ENCODE measurements around the gene GOLIM4. TPM values are rescaled to one million over a fixed set of nuclear protein-coding genes. Genes with fewer than 3 reads are reported as not detected.

Gene GOLIM4
- total RNA-seq, 1 experiment from 2014 or later: 12.2 TPM

DNA sequence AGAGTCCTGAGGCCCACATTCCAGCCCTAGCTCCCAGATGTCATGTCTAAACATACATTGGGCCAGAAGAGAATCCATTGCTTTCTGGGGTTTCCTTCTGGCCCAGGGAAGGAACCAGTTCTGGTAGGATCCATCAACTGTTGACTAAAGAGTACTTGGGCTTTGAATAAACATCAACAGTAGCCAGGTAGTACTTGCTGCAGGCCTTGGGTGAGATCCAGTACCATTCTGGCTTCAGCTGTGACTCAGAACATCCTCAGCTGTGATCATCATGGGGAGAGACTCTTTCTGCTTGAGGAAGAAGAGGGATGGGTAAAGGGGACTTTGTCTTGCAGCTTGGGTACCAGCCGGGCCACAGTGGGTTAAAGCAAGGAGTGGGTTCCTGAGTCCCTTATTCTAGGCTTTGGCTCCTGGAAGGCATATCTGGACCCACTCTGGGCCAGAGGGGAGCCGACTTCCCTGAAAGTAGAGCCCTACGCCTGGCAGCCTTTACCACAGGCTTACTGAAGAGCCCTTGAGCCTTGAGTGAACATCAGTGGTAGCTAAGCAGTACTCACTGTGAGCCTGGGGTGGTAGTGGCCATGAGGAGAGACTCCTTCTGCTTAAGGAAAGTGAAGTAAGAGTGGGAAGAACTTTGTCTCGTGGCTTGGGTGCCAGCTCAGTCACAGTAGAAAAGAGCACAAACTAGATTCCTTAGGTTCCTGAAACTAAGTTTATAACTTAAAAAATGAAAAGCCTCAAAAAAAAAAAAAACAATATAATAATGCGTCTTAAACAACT is 128.3 kb downstream of the GOLIM4 start:
- Histone ChIP-seq H3K4me1 (ENCODE audit: insufficient read depth, low read length, poor library complexity, severe bottlenecking) (peaks cover 6% of the 10 kb centered on the region), H3K27ac (ENCODE audit: low read depth, low read length, poor library complexity, severe bottlenecking) (no peak overlapping the region), H3K4me3 (ENCODE audit: low read depth, low read length, poor library complexity, severe bottlenecking) (no peak overlapping the region), H3K9me3 (ENCODE audit: low read depth, low read length, poor library complexity, severe bottlenecking) (no peaks in the 10 kb centered on the region), H3K27me3 (replicated peaks; ENCODE audit: insufficient read depth, low read depth, low read length, poor library complexity) (peaks cover 10% of the 10 kb centered on the region), H3K36me3 (ENCODE audit: insufficient read depth, low read length, poor library complexity, severe bottlenecking) (no peaks in the 10 kb centered on the region)
- intact Hi-C loops (cut with micrococcal nuclease; ENCODE audit: unreplicated experiment): no loop called here
- ChIA-PET POLR2A (ENCODE audit: low non-redundant PET) (no interaction called here), CTCF (interaction anchor here (0.6 kb wide), 1 partner anchor 729 kb away, joined by 4 read pairs; no protein-coding TSS in a partner anchor)
- BruUV-seq (replicated peaks): no TSS peak
- DNase-seq (ENCODE audit: low spot score): no peak
- TF ChIP-seq, protein P1, sequence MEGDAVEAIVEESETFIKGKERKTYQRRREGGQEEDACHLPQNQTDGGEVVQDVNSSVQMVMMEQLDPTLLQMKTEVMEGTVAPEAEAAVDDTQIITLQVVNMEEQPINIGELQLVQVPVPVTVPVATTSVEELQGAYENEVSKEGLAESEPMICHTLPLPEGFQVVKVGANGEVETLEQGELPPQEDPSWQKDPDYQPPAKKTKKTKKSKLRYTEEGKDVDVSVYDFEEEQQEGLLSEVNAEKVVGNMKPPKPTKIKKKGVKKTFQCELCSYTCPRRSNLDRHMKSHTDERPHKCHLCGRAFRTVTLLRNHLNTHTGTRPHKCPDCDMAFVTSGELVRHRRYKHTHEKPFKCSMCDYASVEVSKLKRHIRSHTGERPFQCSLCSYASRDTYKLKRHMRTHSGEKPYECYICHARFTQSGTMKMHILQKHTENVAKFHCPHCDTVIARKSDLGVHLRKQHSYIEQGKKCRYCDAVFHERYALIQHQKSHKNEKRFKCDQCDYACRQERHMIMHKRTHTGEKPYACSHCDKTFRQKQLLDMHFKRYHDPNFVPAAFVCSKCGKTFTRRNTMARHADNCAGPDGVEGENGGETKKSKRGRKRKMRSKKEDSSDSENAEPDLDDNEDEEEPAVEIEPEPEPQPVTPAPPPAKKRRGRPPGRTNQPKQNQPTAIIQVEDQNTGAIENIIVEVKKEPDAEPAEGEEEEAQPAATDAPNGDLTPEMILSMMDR (conservative IDR thresholded peaks at IDR 0.05; ENCODE audit: low read depth, low read length): no peak
- no peak for TF ChIP-seq EZH2 (IDR thresholded peaks at IDR 0.05; ENCODE audit: borderline replicate concordance, low read depth, low read length, poor library complexity, severe bottlenecking)

Data from A673 (cell line).